HG03432 (cell line): Measurements from ENCODE around the gene EXOSC3.

Experiments used
- ATAC-seq: cut with Tn5 transposase; IDR thresholded peaks from one replicate; pipeline ENCODE4 v1.9.1; 2021; ENCODE audit warnings: mild to moderate bottlenecking, moderate library complexity; ENCODE audit not compliant: unreplicated experiment

The EXOSC3 gene

GRCh38 chr9:37739222-37739621 lies 45.6 kb downstream of the EXOSC3 start:
- ATAC-seq = no peak

- ATAC-seq = no peak
These were observed 51.9 kb downstream of the EXOSC3 start for GRCh38 chr9:37732952-37733351.

GRCh38 chr9:37732086-37732741 lies 52.6 kb downstream of the EXOSC3 start:
- ATAC-seq = no peak

- ATAC-seq = no peak
These were observed 54.0 kb downstream of the EXOSC3 start for GRCh38 chr9:37730839-37731238.

GRCh38 chr9:37730256-37730655 lies 54.6 kb downstream of the EXOSC3 start:
- ATAC-seq = no peak
